Psoas muscle (tissue), 8 donors: Measurements from ENCODE around the gene TMEM9. TPM values are rescaled to one million over a fixed set of nuclear protein-coding genes. Genes with fewer than 3 reads are reported as not detected.
A peak's percentile ranks its signal among the peaks of the same experiment; 100 is the strongest.
"Not testable (repeated sequence)": the region's sequence is repeated elsewhere in the genome, so short reads cannot be mapped to it uniquely, and the experiment has no call there.

Experiments used
- ATAC-seq, 4 donors: fragments of 200-7000 bp; cut with Tn5 transposase; one replicate each; pipeline ENCODE4 v1.9.1; 2020; ENCODE audit warnings: moderate library complexity in 3 of 4, mild to moderate bottlenecking in 2 of 4
- DNase-seq, 2 donors: peaks; one replicate each; pipeline ENCODE4 v3.0.0-alpha.2; 2020
- H3K27ac ChIP-seq: fragments of 200-600 bp; one replicate; pipeline ENCODE4 v1.8.0; 2022
- H3K27me3 ChIP-seq, 3 donors: fragments of 200-600 bp in 1 of 3; one replicate each; pipeline versions ENCODE4 v1.6.1 to v1.8.0; 2013 to 2022; ENCODE audit warnings: low read length in 2 of 3, mild to moderate bottlenecking in 2 of 3, moderate library complexity in 1 of 3; ENCODE audit not compliant: insufficient read depth in 3 of 3
- H3K36me3 ChIP-seq, 2 donors: fragments of 200-600 bp in 1 of 2; one replicate each; pipeline versions ENCODE4 v1.6.1 to v1.8.0; 2013 to 2022; ENCODE audit warnings: low read depth in 1 of 2, mild to moderate bottlenecking in 1 of 2, moderate library complexity in 1 of 2; ENCODE audit not compliant: insufficient read depth in 1 of 2
- H3K4me1 ChIP-seq: fragments of 200-600 bp; one replicate; pipeline ENCODE4 v1.8.0; 2022
- H3K4me3 ChIP-seq: fragments of 200-600 bp; one replicate; pipeline ENCODE4 v1.8.0; 2022; ENCODE audit warnings: mild to moderate bottlenecking
- H3K9me3 ChIP-seq: fragments of 200-600 bp; one replicate; pipeline ENCODE4 v1.8.0; 2022
- CTCF ChIP-seq: fragments of 200-600 bp; IDR thresholded peaks from one replicate; pipeline ENCODE4 v1.8.0; 2022; ENCODE audit warnings: antibody characterized with exemption
- WGBS, 3 donors: extraction: QIAGEN DNeasy Blood & Tissue Kit; methylation state at CpG; one replicate each; pipeline versions ENCODE4 v1.1.6 to v1.1.7; 2013; 5-methylcytosine and 5-hydroxymethylcytosine counted together
- intact Hi-C, 2 donors: fragments of 100-400 bp; cut with DNase I; formaldehyde crosslinking; loops; one replicate each; pipeline versions ENCODE4 v1.11.0 to v1.14.2; 2022
- polyA plus RNA-seq, 3 donors: library from polyadenylated mRNA; stranded (reverse); fragments of 200-250 nt; gene quantifications; one replicate each; pipeline ENCODE4 v1.2.3, GENCODE V29; 2013
- total RNA-seq, 4 donors: library from RNA; stranded (reverse); fragmentation: NEBNext Ultra II Directional in 2 of 4; extraction: Animal tissue kit (Norgen Biotek cat#: 25700) in 2 of 4; gene quantifications; one replicate each; pipeline versions ENCODE4 v1.2.1 to v1.2.4, GENCODE V29; 2021 to 2023
- donor health status: healthy with polysubstance abuse.
- donor health status: DM: no; HTN: no; CAD: no; lungs with moderate emphysema.
- donor health status: Bipolar disorder and iron deficiency.
- donor health status: healthy.
- donor health status: DM: yes; HTN: yes; CAD: no.
- donor health status: DM: no; HTN: no; CAD: no.
- donor health status: DM: no; HTN: no; CAD: no.
- donor health status: DM: yes; HTN: yes; CAD: no.

Gene TMEM9
- total and polyA plus RNA-seq, 7 donors, result 7.2 to 46.3 (median 23.4) TPM

- H3K27me3 ChIP-seq, result no peaks in the 10 kb centered on the region
- H3K36me3 ChIP-seq, result no peaks in the 10 kb centered on the region
- no peaks in the 10 kb centered on the region for H3K9me3 ChIP-seq
- peak overlapping the region; percentile 30 for H3K27ac ChIP-seq
- no peak for TF ChIP-seq CTCF
- ATAC-seq (peak in 1 of 4 donors; percentile 55), DNase-seq (no peak)
- intact Hi-C loops, result no loop called here
- H3K4me1 ChIP-seq, result peaks cover 21% of the 10 kb centered on the region
- WGBS, 3 donors, result 29 to 55% (median 45%) methylated on average over 7 of the region's 7 CpGs
- no peak overlapping the region for H3K4me3 ChIP-seq
These were observed 10.4 kb upstream of the TMEM9 start for GRCh38 chr1:201164645-201165044.

- no peaks in the 10 kb centered on the region for H3K36me3 ChIP-seq
- DNase-seq, result no peak
- intact Hi-C loops, result no loop called here
- H3K9me3 ChIP-seq, result no peaks in the 10 kb centered on the region
- no peaks in the 10 kb centered on the region for H3K27me3 ChIP-seq
- TF ChIP-seq CTCF, result no peak
- H3K27ac ChIP-seq, result no peak overlapping the region
- no peak for ATAC-seq
- H3K4me3 ChIP-seq, result no peak overlapping the region
- 29 to 42% (median 35%) methylated on average over 4 of the region's 4 CpGs for WGBS, 3 donors
- peaks cover 15% of the 10 kb centered on the region for H3K4me1 ChIP-seq
These were observed 9.4 kb upstream of the TMEM9 start for GRCh38 chr1:201163707-201164106.

GRCh38 chr1:201163036-201163435 is 8.8 kb upstream of the TMEM9 start:
- 88 to 96% (median 91%) methylated on average over 8 of the region's 8 CpGs for WGBS, 3 donors
- peaks cover 15% of the 10 kb centered on the region for H3K4me1 ChIP-seq
- H3K9me3 ChIP-seq, H3K27ac ChIP-seq, intact Hi-C loops, H3K36me3 ChIP-seq, H3K27me3 ChIP-seq, DNase-seq, ATAC-seq, H3K4me3 ChIP-seq: not testable (repeated sequence)

GRCh38 chr1:201157949-201158348 is 3.7 kb upstream of the TMEM9 start:
- Histone ChIP-seq H3K9me3 (no peaks in the 10 kb centered on the region), H3K27ac (no peak overlapping the region), H3K4me3 (no peak overlapping the region), H3K36me3 (no peaks in the 10 kb centered on the region), H3K27me3 (no peaks in the 10 kb centered on the region), H3K4me1 (peaks cover 15% of the 10 kb centered on the region)
- 90 to 95% (median 92%) methylated on average over 2 of the region's 2 CpGs for WGBS, 3 donors
- intact Hi-C loops, result no loop called here
- ATAC-seq (no peak), DNase-seq (no peak)
- TF ChIP-seq CTCF, result no peak

- DNase-seq (no peak), ATAC-seq (no peak)
- Histone ChIP-seq H3K36me3 (peaks cover 0 to 3% of the 10 kb centered on the region in 2 donors), H3K9me3 (no peaks in the 10 kb centered on the region), H3K4me3 (no peak overlapping the region), H3K27ac (no peak overlapping the region), H3K4me1 (peaks cover 24% of the 10 kb centered on the region), H3K27me3 (no peaks in the 10 kb centered on the region)
- no peak for TF ChIP-seq CTCF
- intact Hi-C loops, result no loop called here
These were observed 2.5 kb upstream of the TMEM9 start for GRCh38 chr1:201156819-201157218.
